DND-41 (cell line): ENCODE measurements around the gene EID2B.

ENCODE experiments used
- EZH2 ChIP-seq: IDR thresholded peaks from 3 replicates; pipeline ENCODE4 v1.6.1; 2012; ENCODE audit warnings: borderline replicate concordance, low read depth, mild to moderate bottlenecking, moderate library complexity, low read length, inconsistent platforms; ENCODE audit not compliant: severe bottlenecking
- TF ChIP-seq, protein P1 (sequence below): IDR thresholded peaks from 2 replicates; pipeline ENCODE4 v1.5.1; 2012; ENCODE audit warnings: borderline replicate concordance, low read length, moderate library complexity, mild to moderate bottlenecking; ENCODE audit not compliant: poor library complexity, severe bottlenecking; ENCODE audit errors: extremely low read depth

- TF ChIP-seq, protein P1, sequence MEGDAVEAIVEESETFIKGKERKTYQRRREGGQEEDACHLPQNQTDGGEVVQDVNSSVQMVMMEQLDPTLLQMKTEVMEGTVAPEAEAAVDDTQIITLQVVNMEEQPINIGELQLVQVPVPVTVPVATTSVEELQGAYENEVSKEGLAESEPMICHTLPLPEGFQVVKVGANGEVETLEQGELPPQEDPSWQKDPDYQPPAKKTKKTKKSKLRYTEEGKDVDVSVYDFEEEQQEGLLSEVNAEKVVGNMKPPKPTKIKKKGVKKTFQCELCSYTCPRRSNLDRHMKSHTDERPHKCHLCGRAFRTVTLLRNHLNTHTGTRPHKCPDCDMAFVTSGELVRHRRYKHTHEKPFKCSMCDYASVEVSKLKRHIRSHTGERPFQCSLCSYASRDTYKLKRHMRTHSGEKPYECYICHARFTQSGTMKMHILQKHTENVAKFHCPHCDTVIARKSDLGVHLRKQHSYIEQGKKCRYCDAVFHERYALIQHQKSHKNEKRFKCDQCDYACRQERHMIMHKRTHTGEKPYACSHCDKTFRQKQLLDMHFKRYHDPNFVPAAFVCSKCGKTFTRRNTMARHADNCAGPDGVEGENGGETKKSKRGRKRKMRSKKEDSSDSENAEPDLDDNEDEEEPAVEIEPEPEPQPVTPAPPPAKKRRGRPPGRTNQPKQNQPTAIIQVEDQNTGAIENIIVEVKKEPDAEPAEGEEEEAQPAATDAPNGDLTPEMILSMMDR: no peak
- no peak for TF ChIP-seq EZH2
These were observed 36.6 kb downstream of the EID2B start for GRCh38 chr19:39496063-39496462.
